Endodermal cell (in vitro differentiated cells): ENCODE data around the gene GPR183. TPM values are rescaled to one million over a fixed set of nuclear protein-coding genes. Genes with fewer than 3 reads are reported as not detected.

Experiments
- DNase-seq: peaks from one replicate; pipeline ENCODE4 v3.0.0-alpha.2; 2017
- H3K27ac ChIP-seq: 2 replicates; pipeline ENCODE4 v1.5.1; 2013; ENCODE audit warnings: mild to moderate bottlenecking, low read depth, low read length, moderate library complexity
- H3K27me3 ChIP-seq: 2 replicates; pipeline ENCODE4 v1.6.1; 2013; ENCODE audit warnings: mild to moderate bottlenecking, low read length, moderate library complexity; ENCODE audit not compliant: insufficient read depth, control insufficient read depth, poor library complexity, severe bottlenecking
- H3K36me3 ChIP-seq: 2 replicates; pipeline ENCODE4 v1.7.0; 2013; ENCODE audit warnings: mild to moderate bottlenecking, low read length, moderate library complexity; ENCODE audit not compliant: control insufficient read depth, insufficient read depth
- H3K4me1 ChIP-seq: one replicate; pipeline ENCODE4 v1.7.0; 2013; ENCODE audit warnings: low read length; ENCODE audit not compliant: control insufficient read depth, insufficient read depth
- H3K4me3 ChIP-seq: 2 replicates; pipeline ENCODE4 v1.5.1; 2013; ENCODE audit warnings: mild to moderate bottlenecking, low read length, moderate library complexity
- H3K9ac ChIP-seq: 2 replicates; pipeline ENCODE4 v1.6.1; 2013; ENCODE audit warnings: mild to moderate bottlenecking, low read length, moderate library complexity; ENCODE audit not compliant: poor library complexity, severe bottlenecking; ENCODE audit errors: extremely low read depth
- H3K9me3 ChIP-seq: 2 replicates; pipeline ENCODE4 v1.6.1; 2013; ENCODE audit warnings: mild to moderate bottlenecking, low read length, moderate library complexity; ENCODE audit not compliant: control insufficient read depth
- H3K27ac Mint-ChIP-seq: 2 replicates; pipeline ENCODE4 v1.8.0; 2020; ENCODE audit warnings: mixed read lengths
- H3K27me3 Mint-ChIP-seq: 2 replicates; pipeline ENCODE4 v1.8.0; 2021; ENCODE audit warnings: mild to moderate bottlenecking, mixed read lengths; ENCODE audit not compliant: insufficient read depth
- H3K36me3 Mint-ChIP-seq: 2 replicates; pipeline ENCODE4 v1.8.0; 2020; ENCODE audit warnings: low read depth, mixed read lengths
- H3K4me1 Mint-ChIP-seq: 2 replicates; pipeline ENCODE4 v1.8.0; 2020; ENCODE audit warnings: mixed read lengths
- H3K4me3 Mint-ChIP-seq: 2 replicates; pipeline ENCODE4 v1.8.0; 2020; ENCODE audit warnings: mild to moderate bottlenecking, moderate library complexity, mixed read lengths
- H3K9me3 Mint-ChIP-seq: 2 replicates; pipeline ENCODE4 v1.8.0; 2020; ENCODE audit warnings: mild to moderate bottlenecking, mixed read lengths
- CTCF ChIP-seq: fragments of 200-600 bp; sonication (generic); conservative IDR thresholded peaks from 2 replicates; pipeline ENCODE4 v1.5.0; 2021; ENCODE audit warnings: antibody characterized with exemption, mild to moderate bottlenecking
- WGBS, 2 experiments: methylation state at CpG; one replicate each; pipeline versions ENCODE4 v1.1.5 to v1.1.7; 2013; ENCODE audit warnings: missing lambda C conversion rate in 2 of 2, mixed read lengths in 1 of 2; ENCODE audit not compliant: insufficient coverage in 1 of 2, insufficient read length in 1 of 2; 5-methylcytosine and 5-hydroxymethylcytosine counted together
- total RNA-seq, 2 donors: library from RNA; stranded (reverse); fragmentation: NEBNext Ultra II Directional in 1 of 2; extraction: Animal tissue kit (Norgen Biotek cat#: 25700) in 1 of 2; gene quantifications; 2 replicates in 1 of 2; 3 replicates in 1 of 2; pipeline ENCODE4 v1.2.1, GENCODE V29; 2021

Gene GPR183
- total RNA-seq, 2 donors from 2014 or later: 0.62 TPM; not detected in 1

DNA sequence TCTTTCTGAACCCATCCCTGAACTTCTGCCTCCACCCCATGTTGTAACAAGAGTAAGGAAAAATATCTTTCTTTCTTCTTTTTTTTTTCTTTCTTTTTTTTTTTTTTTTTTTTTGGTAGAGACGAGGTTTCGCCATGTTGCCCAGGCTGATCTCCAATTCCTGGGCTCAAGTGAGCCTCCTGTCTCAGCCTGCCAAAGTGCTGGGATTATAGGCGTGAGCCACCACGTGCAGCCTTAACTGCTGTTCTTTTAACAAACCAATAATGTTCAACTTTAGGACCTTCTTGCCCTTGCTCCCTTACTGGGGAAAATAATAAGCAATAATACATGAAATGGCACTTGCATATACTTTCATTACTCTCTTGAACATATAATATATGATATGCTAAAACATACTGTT lies 19.6 kb downstream of the GPR183 start:
- H3K4me1 ChIP-seq: no peaks in the 10 kb centered on the region
- no peak overlapping the region for H3K4me3 ChIP-seq
- H3K4me3 Mint-ChIP-seq: no peak overlapping the region
- no peak overlapping the region for H3K27ac ChIP-seq
- H3K36me3 Mint-ChIP-seq: peaks cover 15% of the 10 kb centered on the region
- H3K9ac ChIP-seq: no peak overlapping the region
- 93 to 100% methylated on average over 4 of the region's 4 CpGs for WGBS, 2 experiments
- no peak for DNase-seq
- H3K9me3 Mint-ChIP-seq: no peaks in the 10 kb centered on the region
- peaks cover 9% of the 10 kb centered on the region for H3K36me3 ChIP-seq
- H3K9me3 ChIP-seq: no peaks in the 10 kb centered on the region
- H3K4me1 Mint-ChIP-seq: peaks cover 5% of the 10 kb centered on the region
- no peaks in the 10 kb centered on the region for H3K27me3 ChIP-seq
- TF ChIP-seq CTCF: no peak
- H3K27ac Mint-ChIP-seq: no peak overlapping the region
- no peaks in the 10 kb centered on the region for H3K27me3 Mint-ChIP-seq

DNA sequence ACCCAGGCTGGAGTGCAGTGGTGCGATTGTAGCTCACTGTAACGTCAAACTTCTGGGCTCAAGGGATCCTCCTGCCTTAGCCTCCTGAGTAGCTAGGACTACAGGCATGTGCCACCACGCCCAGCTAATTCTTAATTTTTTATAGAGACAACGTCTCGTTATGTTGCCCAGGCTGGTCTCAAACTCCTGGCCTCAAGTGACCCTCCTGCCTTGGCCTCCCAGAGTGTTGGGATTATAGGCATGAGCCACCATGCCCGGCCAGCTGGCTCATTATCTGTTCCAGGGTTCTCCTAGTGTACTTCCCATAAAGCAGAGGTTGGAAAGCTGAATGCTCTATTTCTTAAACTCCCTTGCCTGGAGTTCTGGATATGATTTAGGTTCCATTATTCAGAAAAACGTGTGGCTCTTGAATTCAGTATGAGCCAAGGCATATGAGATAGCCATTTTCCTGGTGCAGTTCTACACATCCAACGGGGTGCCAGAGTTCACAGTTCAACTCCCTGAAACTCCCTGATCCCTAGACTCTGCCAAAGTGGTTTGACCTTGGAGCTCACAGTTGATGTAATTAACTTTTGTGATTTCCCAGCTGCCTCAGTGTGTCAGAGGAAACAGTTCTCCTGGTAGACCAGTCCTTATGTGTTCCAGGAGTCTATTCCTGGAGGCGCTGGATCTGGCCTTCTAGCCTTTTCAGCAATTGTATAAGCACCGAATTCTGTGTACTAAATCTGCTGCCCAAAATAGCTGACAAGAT lies 21.6 kb downstream of the GPR183 start:
- Histone ChIP-seq H3K4me1 (no peaks in the 10 kb centered on the region), H3K4me3 (no peak overlapping the region), H3K27ac (no peak overlapping the region), H3K9ac (no peak overlapping the region), H3K36me3 (peaks cover 22% of the 10 kb centered on the region), H3K9me3 (no peaks in the 10 kb centered on the region), H3K27me3 (no peaks in the 10 kb centered on the region)
- Mint-ChIP-seq H3K4me1 (peaks cover 5% of the 10 kb centered on the region), H3K9me3 (no peaks in the 10 kb centered on the region), H3K36me3 (peaks cover 18% of the 10 kb centered on the region), H3K27me3 (no peaks in the 10 kb centered on the region), H3K4me3 (no peak overlapping the region), H3K27ac (no peak overlapping the region)
- TF ChIP-seq CTCF: no peak
- WGBS, 2 experiments: 88 to 94% methylated on average over 9 to 10 of the region's 10 CpGs
- no peak for DNase-seq

DNA sequence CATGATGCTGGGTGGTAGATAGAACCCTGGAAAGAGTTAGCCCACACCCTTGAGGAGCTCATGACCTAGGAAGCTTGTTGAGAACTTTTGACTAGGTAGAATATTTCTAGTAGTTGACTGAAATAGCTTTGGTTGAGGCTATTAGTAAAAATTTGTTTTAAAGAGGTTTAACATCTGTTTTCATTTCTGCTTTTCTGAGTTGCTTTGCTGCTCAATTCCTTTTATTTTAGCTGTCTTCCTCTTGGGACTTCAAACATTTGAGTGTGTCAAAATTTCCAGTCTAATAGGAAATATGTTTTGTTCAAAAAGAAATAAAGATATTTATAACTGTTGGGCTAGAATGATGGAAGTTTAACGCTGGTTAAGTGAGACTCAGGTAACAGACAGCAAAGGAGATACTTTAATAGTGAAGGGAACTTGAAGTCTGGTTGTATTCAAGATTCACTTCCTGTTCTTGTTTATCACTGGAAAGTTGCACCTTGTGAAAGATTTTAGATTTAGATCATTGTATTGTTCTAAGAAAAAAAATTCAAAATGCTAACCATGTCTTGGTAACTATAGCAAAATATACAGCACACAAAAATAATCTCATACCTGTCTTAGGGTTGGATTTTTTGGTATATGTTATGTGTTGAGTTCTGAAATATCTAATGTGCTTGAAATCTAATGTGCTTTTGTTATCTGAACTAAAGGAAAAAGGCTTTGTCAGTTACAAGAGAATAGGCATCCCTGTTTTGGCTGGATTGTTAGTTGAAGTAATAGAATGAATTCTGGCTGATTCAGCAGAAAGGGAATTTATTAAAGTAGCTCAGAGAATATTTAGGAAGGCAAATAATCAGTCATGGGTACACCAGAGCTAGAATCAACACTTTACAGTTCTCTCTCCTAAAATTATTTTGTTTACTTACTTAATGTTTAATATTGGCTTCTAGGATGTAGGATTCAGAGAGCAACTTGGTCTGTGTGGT lies 24.7 kb downstream of the GPR183 start:
- Mint-ChIP-seq H3K27me3 (no peaks in the 10 kb centered on the region), H3K4me3 (no peak overlapping the region), H3K4me1 (peaks cover 9% of the 10 kb centered on the region), H3K9me3 (no peaks in the 10 kb centered on the region), H3K27ac (no peak overlapping the region), H3K36me3 (peaks cover 11% of the 10 kb centered on the region)
- no peaks in the 10 kb centered on the region for H3K9me3 ChIP-seq
- no peak overlapping the region for H3K27ac ChIP-seq
- H3K27me3 ChIP-seq: no peaks in the 10 kb centered on the region
- TF ChIP-seq CTCF: no peak
- no peaks in the 10 kb centered on the region for H3K4me1 ChIP-seq
- peaks cover 35% of the 10 kb centered on the region for H3K36me3 ChIP-seq
- WGBS, 2 experiments: 91 to 92% methylated on average over 1 of the region's 1 CpG
- H3K9ac ChIP-seq: no peak overlapping the region
- H3K4me3 ChIP-seq: no peak overlapping the region
- DNase-seq: no peak
